NCI-H1694 treated with DMSO at 0.1 percent for 48 hours (cell line): ENCODE measurements around the gene SF3B6.
"Not testable (repeated sequence)": the region's sequence is repeated elsewhere in the genome, so short reads cannot be mapped to it uniquely, and the experiment has no call there.

Source experiments
- DNase-seq: peaks from one replicate; lab custom pipeline; 2025; lab: John Stamatoyannopoulos, UW

Gene SF3B6, protein sequence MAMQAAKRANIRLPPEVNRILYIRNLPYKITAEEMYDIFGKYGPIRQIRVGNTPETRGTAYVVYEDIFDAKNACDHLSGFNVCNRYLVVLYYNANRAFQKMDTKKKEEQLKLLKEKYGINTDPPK

DNA sequence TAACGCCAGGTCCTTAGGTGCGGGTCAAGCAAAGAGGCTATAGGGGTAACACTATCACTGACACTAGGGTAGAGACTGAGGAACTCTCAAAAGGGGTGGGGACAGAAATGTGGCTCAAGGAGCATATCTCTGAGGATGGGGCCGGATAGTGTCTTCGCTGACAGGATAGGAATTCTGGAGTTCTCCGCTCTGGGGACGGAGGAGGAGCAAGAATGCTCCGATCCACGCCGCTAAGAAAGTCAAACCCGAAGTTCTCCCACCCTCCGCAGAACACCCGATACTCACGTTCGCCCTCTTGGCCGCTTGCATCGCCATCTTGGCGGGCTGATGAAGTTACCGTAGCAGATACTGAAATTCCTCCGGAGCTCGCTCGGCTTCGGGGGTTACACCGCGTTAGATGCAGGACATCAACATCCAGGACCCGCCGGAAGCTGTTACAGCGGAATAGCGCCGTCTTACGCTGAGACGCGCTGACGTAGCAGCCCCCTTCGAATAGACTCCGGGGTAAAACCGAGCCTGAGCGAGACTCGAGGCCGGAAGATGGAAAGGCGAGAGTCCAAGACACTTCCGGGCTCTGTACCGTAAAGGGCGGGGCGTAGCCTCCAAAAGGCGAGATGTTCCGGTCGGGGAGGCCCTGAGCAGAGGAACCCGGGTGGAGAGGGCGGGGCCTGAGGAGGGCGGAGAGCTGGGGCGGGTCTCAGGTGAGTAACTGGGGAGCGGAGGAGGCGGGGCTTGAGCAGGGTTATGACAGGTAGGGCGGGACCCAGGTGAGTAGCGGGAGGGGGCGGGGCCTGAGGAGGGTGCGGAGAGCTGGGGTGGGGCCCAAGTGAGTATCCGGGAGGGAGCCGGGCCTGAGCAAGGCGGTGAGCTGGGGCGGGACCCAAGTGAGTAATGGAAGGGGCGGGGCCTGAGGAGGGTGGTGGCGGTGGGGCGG, at the start of gene SF3B6:
SF3B6 (minus strand) TSS at position 412 of the 934 bp plus-strand sequence; CDS start at position 315, 97 bp downstream.
- DNase-seq: peak; percentile 97

DNA sequence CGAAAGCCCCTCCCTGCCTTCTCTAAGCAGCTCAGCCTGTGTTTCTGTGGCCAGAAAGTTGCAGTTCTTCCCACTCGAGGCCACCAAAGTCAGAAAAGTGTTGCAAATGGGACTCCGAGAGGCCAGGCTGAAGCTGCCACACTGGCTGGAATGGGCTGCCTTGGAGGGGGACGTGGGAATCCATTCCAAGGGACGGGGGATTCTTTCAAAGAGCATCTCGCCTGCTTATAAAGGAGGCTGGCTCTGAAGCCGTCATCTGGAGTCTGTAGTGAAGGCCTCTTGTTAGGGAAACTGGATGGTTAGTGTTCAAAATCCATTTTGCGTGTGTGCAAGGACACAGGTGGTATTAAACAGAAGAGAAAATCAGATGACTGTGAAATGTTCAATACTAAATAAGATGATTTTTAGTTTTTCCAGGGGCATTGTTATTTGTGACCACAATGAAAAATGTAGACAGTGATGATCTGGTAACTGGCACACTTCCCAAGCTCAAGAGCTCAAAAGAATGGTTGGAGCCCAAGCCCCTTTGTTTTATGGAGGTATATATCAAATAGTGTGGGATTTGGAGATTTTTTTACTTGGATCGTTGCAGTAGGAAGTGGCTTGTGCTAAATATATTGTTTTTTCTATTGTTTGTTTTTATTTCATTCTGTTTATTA, 47.9 kb upstream of the SF3B6 start:
- DNase-seq: peak; percentile 71

DNA sequence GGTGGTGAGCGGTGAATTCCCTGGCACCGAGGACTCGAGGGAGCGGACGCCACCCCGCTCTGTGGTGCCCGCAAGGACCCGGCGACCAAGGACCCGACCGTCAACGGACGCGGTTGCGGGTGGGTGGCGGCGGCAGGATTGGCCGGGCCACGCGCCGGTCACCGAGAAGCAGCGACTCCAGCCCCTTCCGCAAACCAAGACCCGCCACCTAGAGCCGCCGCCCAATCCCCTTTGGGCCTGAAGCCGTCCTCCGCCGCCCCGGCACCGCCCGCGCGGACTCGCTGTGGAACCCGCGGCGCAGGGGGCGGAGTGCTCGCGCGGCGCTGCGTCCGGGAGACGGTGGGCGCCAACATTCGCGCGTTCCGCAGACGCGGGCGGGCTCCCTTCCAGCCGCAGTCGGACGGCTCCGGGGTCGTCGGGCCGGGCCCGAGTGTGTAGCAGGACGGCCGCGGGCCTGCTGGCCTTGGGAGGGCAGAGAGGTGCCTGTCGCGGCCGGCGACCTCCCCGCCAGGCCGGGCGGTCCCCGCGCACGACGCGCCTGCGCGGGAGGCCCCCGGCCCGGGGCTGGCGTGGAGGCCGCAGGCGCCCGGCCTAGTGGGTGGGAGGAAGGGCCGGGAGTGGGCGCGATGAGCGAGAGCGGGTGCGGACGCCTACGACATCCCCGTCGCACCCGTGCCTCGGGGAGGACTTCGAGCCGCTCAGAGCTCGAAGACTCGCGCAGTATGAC, 47.2 kb upstream of the SF3B6 start, which contains the start of the genes FAM228B and PFN4:
FAM228B (plus strand) TSS at position 275 of the 727 bp plus-strand sequence. CDS start 893 bp downstream, outside the sequence.
PFN4 (minus strand) TSS at position 140 of the 727 bp plus-strand sequence. CDS start 799 bp downstream, outside the sequence.
- peak; percentile 75 for DNase-seq

DNA sequence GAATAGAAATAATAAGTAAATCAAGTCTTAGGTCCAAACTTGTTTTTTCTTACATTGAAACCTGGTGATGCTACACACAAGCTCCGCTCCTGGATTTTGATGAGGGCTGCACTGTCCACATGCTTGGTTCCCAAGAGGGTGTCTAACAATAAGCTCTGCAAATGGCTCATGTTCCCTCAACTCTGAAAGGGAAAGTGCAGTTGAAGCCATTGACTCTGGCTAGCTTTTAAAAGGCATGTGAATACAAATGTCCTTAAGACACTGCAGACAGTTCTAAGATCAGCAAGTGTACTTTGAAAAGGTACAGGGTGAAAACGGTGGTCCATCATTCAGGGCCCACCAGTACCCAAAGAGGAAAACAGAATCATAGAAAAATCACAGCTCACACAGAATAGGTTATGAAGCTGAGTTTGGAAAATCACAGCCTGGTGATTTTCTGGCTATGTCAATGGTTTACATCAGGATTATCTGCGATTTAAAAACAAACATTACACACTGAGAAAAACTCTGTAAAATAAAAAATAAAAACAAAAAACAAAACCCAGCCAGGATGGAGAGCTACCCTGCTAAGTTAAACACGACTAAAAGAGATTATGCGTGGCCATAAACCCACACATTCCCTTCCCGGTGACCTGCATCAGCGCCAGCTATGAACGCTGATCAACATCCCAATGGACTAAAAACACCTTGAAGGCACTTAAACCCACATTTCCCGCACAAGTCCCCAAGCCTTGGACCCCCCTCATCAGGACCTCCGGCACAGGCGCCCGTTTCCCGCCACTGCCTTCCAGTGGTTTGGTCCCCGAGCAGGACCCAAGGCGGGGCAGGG, 46.5 kb upstream of the SF3B6 start:
- no peak for DNase-seq

DNA sequence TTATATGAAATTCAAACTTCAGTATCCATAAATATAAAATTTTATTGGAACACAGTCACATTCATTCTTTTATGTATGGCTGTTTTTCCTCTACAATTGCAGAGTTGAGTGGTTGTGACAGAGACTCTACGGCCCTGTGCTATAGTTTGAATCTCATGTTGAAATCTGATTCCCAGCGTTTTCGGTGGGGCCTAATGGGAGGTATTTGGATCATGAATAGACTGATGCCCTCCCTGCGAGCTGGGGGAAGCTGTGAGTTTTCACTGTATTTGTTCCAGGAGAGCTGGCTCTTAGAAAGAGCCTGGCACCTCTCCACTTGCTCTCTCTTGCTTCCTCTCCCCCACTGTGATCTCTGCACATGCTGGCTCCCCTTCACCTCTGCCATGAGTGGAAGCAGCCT, 45.3 kb upstream of the SF3B6 start:
- DNase-seq: no peak

DNA sequence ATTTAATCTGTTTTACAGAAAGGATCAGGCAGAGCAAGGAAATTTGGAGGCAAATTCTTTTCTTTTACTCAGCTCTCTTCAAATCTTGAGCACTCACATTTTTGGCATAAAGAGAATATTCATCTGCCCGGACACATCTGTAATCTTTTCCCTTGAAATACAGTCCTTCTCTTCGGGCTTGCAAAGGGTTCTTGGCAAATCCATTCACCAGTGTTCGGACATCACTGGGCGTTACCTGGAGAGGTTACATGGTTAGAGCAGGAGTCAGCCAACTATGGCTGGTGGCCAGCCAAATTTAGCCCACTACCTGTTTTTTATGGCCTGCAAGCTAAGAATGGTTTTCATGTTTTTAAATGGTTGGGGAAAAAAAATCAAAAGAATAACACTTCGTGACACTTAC, 44.9 kb upstream of the SF3B6 start:
- DNase-seq: no peak

DNA sequence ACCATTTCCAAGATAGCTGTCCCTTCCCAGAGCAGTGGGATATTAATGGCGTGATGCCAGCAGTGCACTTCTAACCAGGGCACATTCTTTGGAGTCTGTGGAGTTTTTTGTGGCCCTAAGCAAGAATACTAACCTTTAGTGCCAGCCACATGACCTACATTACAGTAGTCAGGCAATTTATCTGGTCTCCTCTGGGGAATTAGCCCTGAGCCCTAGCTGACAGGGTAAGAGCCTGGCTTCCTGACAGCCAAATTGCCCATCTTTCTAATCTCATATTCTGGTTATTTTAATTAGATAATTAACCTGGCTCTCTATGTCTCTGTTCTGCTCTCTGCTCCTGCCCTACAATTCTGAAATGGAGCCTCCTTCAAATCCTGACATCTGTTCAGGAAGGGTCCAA, 41.8 kb upstream of the SF3B6 start:
- DNase-seq: no peak

DNA sequence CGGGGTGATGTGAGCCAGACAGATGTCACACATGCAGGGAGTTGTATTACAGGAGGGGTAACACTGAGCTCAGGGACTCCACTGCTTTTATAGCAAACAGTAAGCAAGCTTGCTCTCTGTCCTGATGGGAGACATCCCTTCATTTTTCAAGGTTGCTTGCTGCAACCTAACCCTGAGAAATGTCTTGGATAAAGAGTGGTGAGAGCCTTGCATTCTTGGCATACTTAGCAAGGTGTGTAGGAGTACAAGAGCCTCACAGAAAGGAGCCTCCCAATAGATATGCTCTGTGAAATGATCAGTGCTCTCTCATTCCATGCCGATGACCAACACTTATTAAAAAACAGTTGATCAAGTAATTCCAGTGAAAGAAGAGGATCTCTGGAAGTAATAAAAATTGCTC, 38.9 kb upstream of the SF3B6 start:
- DNase-seq: no peak

DNA sequence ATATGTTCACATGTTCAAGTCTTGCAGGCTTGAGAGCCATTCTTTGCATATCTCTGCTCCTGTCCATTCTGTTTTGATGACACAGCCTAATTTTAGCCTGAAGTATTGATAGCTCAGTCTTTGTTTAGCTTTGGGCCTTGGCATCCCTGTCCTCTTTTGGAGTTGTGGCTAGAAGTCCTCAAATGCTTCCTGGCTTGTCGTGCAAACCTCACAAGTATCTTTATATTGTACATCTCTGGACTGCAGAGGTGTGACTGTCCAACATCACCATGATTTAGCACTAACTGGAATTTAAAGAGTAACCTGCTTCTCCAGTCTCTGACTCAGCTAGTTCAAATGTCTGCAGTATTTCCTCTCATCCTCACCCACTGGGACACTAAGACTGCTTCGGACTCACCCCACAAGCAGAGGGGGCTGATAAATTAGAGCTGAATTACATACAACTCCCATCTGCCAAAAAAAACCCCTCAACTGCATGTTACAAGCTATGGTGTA, 35.3 kb upstream of the SF3B6 start:
- no peak for DNase-seq

DNA sequence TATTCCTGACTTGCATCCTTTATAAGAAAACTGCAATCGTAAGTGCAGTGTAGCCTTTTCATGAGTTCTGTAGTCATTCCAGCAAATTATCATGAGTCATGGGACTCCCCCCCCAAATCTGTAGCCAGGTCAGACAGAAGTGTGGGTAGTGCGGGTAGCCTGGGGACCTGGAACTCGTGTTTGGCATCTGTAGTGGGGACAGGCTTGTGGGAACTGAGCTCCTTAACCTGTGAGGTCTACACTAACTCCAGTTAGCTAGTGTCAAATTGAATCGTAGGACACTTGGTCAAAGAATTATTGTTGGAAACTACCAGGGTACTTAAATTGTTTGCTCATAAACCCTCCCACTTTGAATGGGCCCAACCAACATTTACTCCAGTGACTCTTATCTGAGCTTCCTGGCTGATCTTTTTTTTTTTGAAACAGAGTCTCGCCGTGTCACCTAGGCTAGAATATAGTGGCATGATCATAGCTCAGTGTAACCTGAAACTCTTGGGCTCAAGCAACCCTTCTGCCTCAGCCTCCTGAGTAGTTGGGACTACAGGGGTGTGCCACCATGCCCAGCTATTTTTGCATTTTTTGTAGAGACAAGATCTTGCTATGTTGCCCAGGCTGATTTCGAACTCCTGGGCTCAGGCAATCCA, 34.7 kb upstream of the SF3B6 start:
- DNase-seq: no peak

DNA sequence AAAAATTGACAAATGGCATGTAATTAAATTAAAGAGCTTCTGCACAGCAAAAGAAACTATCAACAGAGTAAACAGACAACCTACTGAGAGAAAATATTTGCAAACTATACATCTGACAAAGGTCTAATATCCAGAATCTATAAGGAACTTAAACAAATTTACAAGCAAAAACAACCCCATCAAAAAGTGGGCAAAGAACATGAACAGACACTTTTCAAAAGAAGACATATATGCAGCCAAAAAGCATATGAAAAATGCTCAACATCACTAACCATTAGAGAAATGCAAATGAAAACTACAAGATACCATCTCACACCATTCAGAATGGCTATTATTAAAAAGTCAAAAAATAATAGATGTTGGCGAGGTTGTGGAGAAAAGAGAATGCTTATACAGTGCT, 33.3 kb upstream of the SF3B6 start:
- DNase-seq: not testable (repeated sequence)

DNA sequence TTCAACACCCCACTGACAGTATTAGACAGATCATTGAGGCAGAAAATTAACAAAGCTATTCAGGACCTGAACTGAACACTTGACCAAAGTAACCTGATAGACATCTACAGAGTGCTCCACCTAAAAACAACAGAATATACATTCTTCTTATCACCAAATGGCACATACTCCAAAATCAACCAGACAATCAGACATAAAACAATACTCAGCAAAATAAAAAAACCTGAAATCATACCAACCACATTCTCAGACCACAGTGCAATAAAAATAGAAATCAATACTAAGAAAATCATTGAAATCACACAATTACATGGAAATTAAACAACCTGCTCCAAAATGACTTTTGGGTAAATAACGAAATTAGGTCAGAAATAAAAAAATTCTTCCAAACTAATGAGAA, 31.2 kb upstream of the SF3B6 start:
- no peak for DNase-seq

DNA sequence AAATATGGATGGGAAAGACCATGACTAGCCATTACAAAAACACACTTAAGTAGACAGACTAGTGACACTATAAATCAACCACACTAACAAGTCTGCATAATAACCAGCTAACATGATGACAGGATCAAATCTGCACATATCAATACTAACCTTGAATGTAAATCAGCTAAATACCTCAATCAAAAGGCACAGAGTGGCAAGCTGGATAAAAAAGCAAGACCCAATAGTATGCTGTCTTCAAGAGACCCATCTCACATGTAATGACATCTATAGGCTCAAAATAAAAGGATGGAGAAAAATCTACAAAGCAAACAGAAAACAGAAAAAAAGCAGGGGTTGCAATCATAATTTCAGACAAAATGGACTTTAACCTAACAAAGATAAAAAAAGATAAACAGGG, 30.7 kb upstream of the SF3B6 start:
- no peak for DNase-seq

DNA sequence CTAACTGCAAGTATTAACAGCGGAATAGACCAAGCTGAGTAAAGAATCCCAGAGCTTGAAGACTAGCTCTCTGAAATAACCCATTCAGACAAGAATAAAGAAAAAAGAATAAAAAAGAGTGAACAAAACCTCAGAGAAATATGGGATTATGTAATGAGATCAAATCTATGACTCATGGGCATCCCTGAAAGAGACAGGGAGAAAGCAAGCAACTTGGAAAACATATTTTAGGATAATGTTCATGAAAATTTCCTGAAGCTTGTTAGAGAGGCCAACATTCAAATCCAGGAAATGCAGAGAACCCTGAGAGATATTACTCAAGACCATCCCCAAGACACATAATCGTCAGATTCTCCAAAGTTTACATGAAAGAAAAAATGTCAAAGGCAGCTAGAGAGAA, 29.7 kb upstream of the SF3B6 start:
- DNase-seq: no peak

DNA sequence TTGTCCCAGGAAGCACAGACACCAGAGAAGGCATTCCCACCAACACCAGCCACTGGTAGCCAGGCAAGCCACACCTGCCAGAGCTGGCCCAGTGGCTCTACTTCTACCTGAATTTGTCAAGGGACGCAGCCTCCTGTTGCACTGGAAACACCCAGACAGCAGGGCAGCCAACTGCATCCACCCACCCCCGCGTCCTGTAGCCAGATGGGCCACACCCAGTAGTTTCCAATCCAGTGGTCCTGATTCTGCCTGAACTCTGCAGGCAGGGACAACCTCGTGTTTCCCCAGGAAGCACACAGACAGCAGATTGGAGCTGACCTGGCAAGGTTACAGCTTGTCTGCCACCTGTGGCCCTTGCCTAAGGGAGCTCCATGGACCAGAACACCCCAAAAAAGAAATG, 28.8 kb upstream of the SF3B6 start:
- DNase-seq: no peak

DNA sequence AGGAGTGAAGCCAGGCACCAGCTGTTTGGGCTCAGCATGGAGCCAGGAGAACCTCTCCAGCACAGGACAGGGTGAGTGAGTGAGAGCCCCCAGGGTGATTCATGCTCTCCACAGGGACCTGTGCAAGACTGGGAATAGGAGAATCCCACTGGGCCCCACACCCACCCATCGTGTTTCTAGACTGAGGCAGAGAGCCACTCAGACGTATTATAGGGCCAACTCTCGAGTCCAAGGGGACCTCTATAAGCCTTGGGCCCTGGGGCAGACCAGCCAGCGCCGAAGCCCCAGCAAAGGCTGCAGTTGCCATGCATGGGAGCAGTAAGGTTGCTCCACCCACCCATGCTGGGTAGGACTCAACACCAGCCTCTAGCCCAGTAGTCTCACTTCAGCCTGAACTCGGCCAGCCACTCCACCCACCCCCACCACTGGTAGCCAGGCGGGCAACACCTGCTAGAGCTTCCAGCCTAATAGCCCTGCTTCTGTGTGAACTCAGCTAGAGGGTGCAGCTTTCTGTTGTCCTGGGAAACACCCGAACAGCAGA, 28.1 kb upstream of the SF3B6 start:
- DNase-seq: no peak

DNA sequence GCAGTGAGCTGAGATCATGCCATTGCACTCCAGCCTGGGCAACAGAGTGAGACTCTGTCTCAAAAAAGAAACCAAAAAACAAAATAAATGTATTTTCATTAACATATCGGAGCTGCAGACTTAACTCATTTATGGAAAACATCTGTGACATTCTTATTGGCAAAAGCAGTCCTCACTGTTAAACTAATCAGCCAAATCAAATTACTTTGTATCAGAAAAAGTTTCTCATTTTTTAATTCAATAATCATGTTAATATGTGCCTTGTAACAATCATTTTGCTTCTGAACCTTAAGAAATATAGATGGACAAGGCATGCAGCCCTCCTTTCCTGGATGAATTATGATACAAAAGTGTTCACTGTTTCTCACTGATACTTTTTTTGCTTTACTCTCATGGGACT, 26.6 kb upstream of the SF3B6 start:
- DNase-seq: no peak

DNA sequence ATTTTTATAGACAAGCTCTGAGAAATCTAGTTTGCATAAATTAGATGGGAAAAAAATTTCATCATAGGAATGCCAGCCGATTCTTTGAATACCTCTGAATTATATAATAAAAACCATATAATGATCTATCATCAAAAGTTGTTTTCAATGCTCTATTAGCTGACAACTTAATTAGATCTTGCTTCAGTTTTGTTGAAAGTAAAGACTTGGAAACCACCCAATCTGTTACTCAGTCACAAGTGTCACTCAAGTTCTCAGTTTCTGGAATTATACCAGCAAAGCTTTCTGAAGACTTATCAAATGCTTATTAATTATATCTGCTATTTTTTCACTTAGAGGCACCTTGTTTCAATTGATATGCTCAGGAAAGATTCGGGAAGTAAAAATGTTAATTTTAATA, 25.9 kb upstream of the SF3B6 start:
- no peak for DNase-seq

DNA sequence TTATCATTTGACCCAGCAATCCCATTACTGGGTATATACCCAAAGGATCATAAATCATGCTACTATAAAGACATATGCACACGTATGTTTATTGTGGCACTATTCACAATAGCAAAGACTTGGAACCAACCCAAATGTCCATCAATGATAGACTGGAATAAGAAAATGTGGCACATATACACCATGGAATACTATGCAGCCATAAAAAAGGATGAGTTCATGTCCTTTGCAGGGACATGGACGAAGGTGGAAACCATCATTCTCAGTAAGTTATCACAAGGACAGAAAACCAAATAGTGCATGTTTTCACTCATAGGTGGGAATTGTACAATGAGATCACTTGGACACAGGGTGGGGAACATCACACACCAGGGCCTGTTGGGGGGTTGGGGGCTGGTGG, 24.6 kb upstream of the SF3B6 start:
- not testable (repeated sequence) for DNase-seq

DNA sequence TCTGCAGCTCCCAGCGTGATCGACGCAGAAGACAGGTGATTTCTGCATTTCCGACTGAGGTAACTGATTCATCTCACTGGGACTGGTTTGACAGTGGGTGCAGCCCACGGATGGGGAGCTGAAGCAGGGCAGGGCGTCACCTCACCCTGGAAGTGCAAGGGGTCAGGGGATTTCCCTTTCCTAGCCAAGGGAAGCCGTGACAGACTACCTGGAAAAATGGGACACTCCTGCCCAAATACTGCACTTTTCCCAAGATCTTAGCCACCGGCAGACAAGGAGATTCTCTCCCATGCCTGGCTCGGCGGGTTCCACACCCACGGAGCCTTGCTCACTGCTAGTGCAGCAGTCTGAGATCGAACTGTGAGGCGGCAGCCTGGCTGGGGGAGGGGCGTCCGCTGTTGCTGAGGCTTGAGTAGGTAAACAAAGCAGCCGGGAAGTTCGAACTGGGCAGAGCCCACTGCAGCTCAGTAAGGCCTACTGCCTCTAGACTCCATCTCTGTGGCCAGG, 19.1 kb upstream of the SF3B6 start:
- DNase-seq: not testable (repeated sequence)
